ENCODE results near the gene HNMT.

DNA sequence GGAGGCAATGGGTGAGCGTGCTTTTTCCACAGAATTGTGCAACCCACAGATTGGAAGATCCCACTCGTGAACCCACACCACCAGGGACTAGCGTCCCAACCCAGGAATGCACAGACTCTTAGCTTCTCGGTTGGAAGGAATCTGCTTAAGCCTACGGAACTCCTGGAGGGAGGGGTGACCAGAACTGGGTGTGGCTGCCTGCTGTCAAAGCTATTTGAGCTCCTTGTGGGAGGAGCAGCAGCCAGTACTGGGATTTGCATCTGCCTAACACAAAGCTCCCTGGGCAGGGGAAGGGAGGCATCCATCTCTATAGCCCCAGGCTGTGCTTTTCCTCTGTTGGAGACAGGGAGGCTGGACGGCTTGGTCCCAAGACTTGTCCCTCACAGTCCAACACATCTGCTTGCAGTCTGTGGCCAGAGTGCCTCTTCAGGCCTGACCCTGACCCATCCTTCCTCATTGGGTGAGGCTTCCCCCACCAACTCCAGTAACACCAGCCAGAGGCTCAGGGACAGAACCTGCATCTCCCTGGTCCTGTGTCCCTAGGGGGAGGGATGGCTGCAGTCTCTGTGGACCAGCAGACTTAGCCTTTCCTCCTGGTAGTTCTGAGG is 27.9 kb downstream of the HNMT start:
- TF ChIP-seq, protein P1, sequence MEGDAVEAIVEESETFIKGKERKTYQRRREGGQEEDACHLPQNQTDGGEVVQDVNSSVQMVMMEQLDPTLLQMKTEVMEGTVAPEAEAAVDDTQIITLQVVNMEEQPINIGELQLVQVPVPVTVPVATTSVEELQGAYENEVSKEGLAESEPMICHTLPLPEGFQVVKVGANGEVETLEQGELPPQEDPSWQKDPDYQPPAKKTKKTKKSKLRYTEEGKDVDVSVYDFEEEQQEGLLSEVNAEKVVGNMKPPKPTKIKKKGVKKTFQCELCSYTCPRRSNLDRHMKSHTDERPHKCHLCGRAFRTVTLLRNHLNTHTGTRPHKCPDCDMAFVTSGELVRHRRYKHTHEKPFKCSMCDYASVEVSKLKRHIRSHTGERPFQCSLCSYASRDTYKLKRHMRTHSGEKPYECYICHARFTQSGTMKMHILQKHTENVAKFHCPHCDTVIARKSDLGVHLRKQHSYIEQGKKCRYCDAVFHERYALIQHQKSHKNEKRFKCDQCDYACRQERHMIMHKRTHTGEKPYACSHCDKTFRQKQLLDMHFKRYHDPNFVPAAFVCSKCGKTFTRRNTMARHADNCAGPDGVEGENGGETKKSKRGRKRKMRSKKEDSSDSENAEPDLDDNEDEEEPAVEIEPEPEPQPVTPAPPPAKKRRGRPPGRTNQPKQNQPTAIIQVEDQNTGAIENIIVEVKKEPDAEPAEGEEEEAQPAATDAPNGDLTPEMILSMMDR (IDR thresholded peaks at IDR 0.05), result no peak
- TF ChIP-seq ZNF263 (CRISPR knock-in tag; IDR thresholded peaks at IDR 0.05; ENCODE audit: low read depth), result no peak
- no peak for TF ChIP-seq MAX (CRISPR knock-in tag; IDR thresholded peaks at IDR 0.05)
- TF ChIP-seq ZNF512 (CRISPR knock-in tag; IDR thresholded peaks at IDR 0.05; ENCODE audit: borderline replicate concordance), result no peak

Measured in WTC11 (cell line).